SK-N-SH treated with all-trans-retinoic acid at 6 μM for 48 hours (cell line): ENCODE measurements around the gene SLC6A3.

Source experiments
- ARNTL ChIP-seq: fragments of 450-650 bp; formaldehyde crosslinking; IDR thresholded peaks from 2 replicates; pipeline ENCODE4 v1.5.0; 2020; ENCODE audit warnings: low read depth, mild to moderate bottlenecking, moderate library complexity, borderline replicate concordance
- CREB5 ChIP-seq: fragments of 250-450 bp; sonication (Bioruptor Pico); IDR thresholded peaks from 2 replicates; pipeline ENCODE4 v1.5.1; 2020; ENCODE audit warnings: low read depth, mild to moderate bottlenecking, moderate library complexity
- ESRRG ChIP-seq: fragments of 250-450 bp; sonication (Bioruptor Pico); IDR thresholded peaks from 2 replicates; pipeline ENCODE4 v1.6.1; 2021; ENCODE audit warnings: mild to moderate bottlenecking
- GLIS3 ChIP-seq: fragments of 250-450 bp; sonication (Bioruptor Pico); IDR thresholded peaks from 2 replicates; pipeline ENCODE4 v1.5.0; 2020; ENCODE audit warnings: mild to moderate bottlenecking, moderate library complexity
- OSR1 ChIP-seq: fragments of 250-450 bp; sonication (Bioruptor Pico); IDR thresholded peaks from 2 replicates; pipeline ENCODE4 v1.8.0; 2022; ENCODE audit warnings: moderate library complexity, mild to moderate bottlenecking, inconsistent platforms
- PATZ1 ChIP-seq: fragments of 250-450 bp; sonication (Bioruptor Pico); IDR thresholded peaks from 2 replicates; pipeline ENCODE4 v1.8.0; 2020; ENCODE audit warnings: mild to moderate bottlenecking, moderate library complexity, borderline replicate concordance
- RARB ChIP-seq: fragments of 250-450 bp; sonication (Bioruptor Pico); IDR thresholded peaks from 2 replicates; pipeline ENCODE4 v1.8.0; 2021; ENCODE audit warnings: mild to moderate bottlenecking, moderate library complexity
- TCF4 ChIP-seq: fragments of 250-450 bp; sonication (Bioruptor Pico); IDR thresholded peaks from 2 replicates; pipeline ENCODE4 v1.8.0; 2021; ENCODE audit warnings: mild to moderate bottlenecking, moderate library complexity, borderline replicate concordance
- ZFP3 ChIP-seq: fragments of 250-450 bp; sonication (Bioruptor Pico); IDR thresholded peaks from 2 replicates; pipeline ENCODE4 v1.5.0; 2020; ENCODE audit warnings: mild to moderate bottlenecking, moderate library complexity
- ZFP30 ChIP-seq: fragments of 450-650 bp; formaldehyde crosslinking; IDR thresholded peaks from 2 replicates; pipeline ENCODE4 v1.5.0; 2022; ENCODE audit warnings: mild to moderate bottlenecking, moderate library complexity

- no peak for TF ChIP-seq PATZ1
- no peak for TF ChIP-seq ARNTL (CRISPR knock-in tag)
- TF ChIP-seq OSR1 = no peak
- no peak for TF ChIP-seq RARB
- no peak for TF ChIP-seq CREB5
- no peak for TF ChIP-seq TCF4 (CRISPR knock-in tag)
- no peak for TF ChIP-seq GLIS3 (CRISPR knock-in tag)
- no peak for TF ChIP-seq ZFP3 (CRISPR knock-in tag)
- TF ChIP-seq ESRRG (CRISPR knock-in tag) = no peak
- TF ChIP-seq ZFP30 (CRISPR knock-in tag) = no peak
Observed at GRCh38 chr5:1366514-1366913, 78.7 kb downstream of the SLC6A3 start.
